GM12878 (cell line): ENCODE results near the gene TYW3. TPM values are rescaled to one million over a fixed set of nuclear protein-coding genes. Genes with fewer than 3 reads are reported as not detected.

ENCODE experiments used
- ATF2 ChIP-seq: IDR thresholded peaks from 2 replicates; pipeline ENCODE4 v1.6.1; 2012; ENCODE audit warnings: low read length, inconsistent platforms
- CTCF ChIP-seq, 3 experiments: IDR thresholded peaks in 2 of 3; conservative IDR thresholded peaks in 1 of 3; 2 replicates each; pipeline ENCODE4 v1.5.1; 2011; ENCODE audit warnings: low read depth in 3 of 3, low read length in 3 of 3, mild to moderate bottlenecking in 3 of 3, control low read depth in 2 of 3, moderate library complexity in 2 of 3, inconsistent platforms in 1 of 3, mixed read lengths in 1 of 3; ENCODE audit not compliant: control insufficient read depth in 2 of 3, insufficient read depth in 1 of 3; ENCODE audit errors: extremely low read depth in 1 of 3
- EED ChIP-seq: sonication (generic); IDR thresholded peaks from 2 replicates; pipeline ENCODE4 v1.6.1; 2016; ENCODE audit warnings: antibody characterized with exemption, low read depth
- EGR1 ChIP-seq, 2 experiments: IDR thresholded peaks; 1 replicate in 1 of 2; 2 replicates in 1 of 2; pipeline ENCODE4 v1.6.1; 2011 to 2012; ENCODE audit warnings: low read depth in 2 of 2, low read length in 2 of 2, borderline replicate concordance in 1 of 2, mild to moderate bottlenecking in 1 of 2, moderate library complexity in 1 of 2
- ELK1 ChIP-seq: IDR thresholded peaks from 2 replicates; pipeline ENCODE4 v1.6.1; 2012; ENCODE audit warnings: low read depth, low read length, improper control_type of control experiment
- IKZF1 ChIP-seq: fragments of 450-650 bp; conservative IDR thresholded peaks from 2 replicates; pipeline ENCODE4 v1.6.1; 2017; ENCODE audit warnings: antibody characterized with exemption, mild to moderate bottlenecking
- KLF5 ChIP-seq: fragments of 450-650 bp; IDR thresholded peaks from 2 replicates; pipeline ENCODE4 v1.6.1; 2014; ENCODE audit warnings: mild to moderate bottlenecking; ENCODE audit not compliant: partially characterized antibody
- RAD21 ChIP-seq: IDR thresholded peaks from 2 replicates; pipeline ENCODE4 v1.6.1; 2011; ENCODE audit warnings: mild to moderate bottlenecking, low read depth, low read length, moderate library complexity; ENCODE audit not compliant: insufficient read depth
- RFX5 ChIP-seq: IDR thresholded peaks from 2 replicates; pipeline ENCODE4 v1.6.1; 2011; ENCODE audit warnings: low read depth, low read length, improper control_type of control experiment
- SKIL ChIP-seq: fragments of 450-650 bp; IDR thresholded peaks from 2 replicates; pipeline ENCODE4 v1.6.1; 2017; ENCODE audit warnings: mild to moderate bottlenecking, low read depth, inconsistent platforms; ENCODE audit not compliant: poor library complexity, severe bottlenecking
- SMC3 ChIP-seq: IDR thresholded peaks from 2 replicates; pipeline ENCODE4 v1.6.1; 2011; ENCODE audit warnings: low read length, improper control_type of control experiment, borderline replicate concordance
- ZBTB33 ChIP-seq: fragments of 450-650 bp; IDR thresholded peaks from 2 replicates; pipeline ENCODE4 v1.6.1; 2017; ENCODE audit warnings: mild to moderate bottlenecking
- ZNF217 ChIP-seq: fragments of 450-650 bp; IDR thresholded peaks from 2 replicates; pipeline ENCODE4 v1.6.1; 2017; ENCODE audit warnings: antibody characterized with exemption, mild to moderate bottlenecking
- ZNF384 ChIP-seq: IDR thresholded peaks from 2 replicates; pipeline ENCODE4 v1.6.1; 2012; ENCODE audit warnings: low read depth, mild to moderate bottlenecking, low read length, improper control_type of control experiment, borderline replicate concordance
- polyA plus RNA-seq, 11 experiments: library from polyadenylated mRNA; depleted of rRNA in 4 of 11; unstranded in 6 of 11; stranded (reverse) in 5 of 11; fragments of >200 nt; fragmentation: Nextera tagmentation in 4 of 11; fragmentation: Illumina TruSeq in 1 of 11; extraction: Ambion mirVana in 4 of 11; extraction: Trizol in 1 of 11; gene quantifications; 1 replicate in 1 of 11; 2 replicates in 10 of 11; pipeline versions ENCODE4 v1.2.1 to v1.2.3, GENCODE V29; 2011 to 2016; ENCODE audit warnings: inconsistent platforms in 2 of 11, missing spikeins in 2 of 11, low read depth in 1 of 11
- total RNA-seq, 4 experiments: library from RNA; depleted of rRNA in 3 of 4; stranded (reverse); fragments of >200 nt in 3 of 4; fragmentation: Illumina TruSeq in 1 of 4; extraction: Trizol in 1 of 4; gene quantifications; 2 replicates each; pipeline versions ENCODE4 v1.2.1 to v1.2.3, GENCODE V29; 2013 to 2021

TYW3 gene
- total and polyA plus RNA-seq, 10 of the 15 experiments (the other 5 are each of a cell fraction or from before 2014, with no cell fraction given) = 18.6 to 54.4 (median 32.8) TPM

GRCh38 chr1:74733604-74734484 is 892 bp downstream of the TYW3 start (continued):
- TF ChIP-seq CTCF (IDR thresholded peaks at IDR 0.05 in 2 of 3, conservative IDR thresholded peaks at IDR 0.05 in 1 of 3; ENCODE audit: control insufficient read depth in 2 of 3, extremely low read depth in 1 of 3, insufficient read depth in 1 of 3, low read depth in 3 of 3, low read length in 3 of 3) (peak; percentile 74 to 89 (median 86)), SMC3 (peak; percentile 48; the same call in 1 of the 2 replicates), ELK1 (no peak), IKZF1 (no peak), RAD21 (peak; percentile 84), ZNF384 (no peak), RFX5 (no peak), ZNF217 (peak; percentile 43; the same call in 1 of the 2 replicates), ATF2 (0 out of 2 replicates have a peak, but pooled peaks have one; percentile 29), EGR1 (IDR thresholded peaks at IDR 0.05; ENCODE audit: borderline replicate concordance in 1 of 2, low read depth in 2 of 2, low read length in 2 of 2) (no peak), EED (no peak), ZBTB33 (no peak), KLF5 (no peak), SKIL (peak; percentile 15)
